ENCODE data around the gene GIMAP5. TPM values are rescaled to one million over a fixed set of nuclear protein-coding genes. Genes with fewer than 3 reads are reported as not detected.

GIMAP5 gene
- total RNA-seq, 1 experiment from 2014 or later = 0.24 TPM

DNA sequence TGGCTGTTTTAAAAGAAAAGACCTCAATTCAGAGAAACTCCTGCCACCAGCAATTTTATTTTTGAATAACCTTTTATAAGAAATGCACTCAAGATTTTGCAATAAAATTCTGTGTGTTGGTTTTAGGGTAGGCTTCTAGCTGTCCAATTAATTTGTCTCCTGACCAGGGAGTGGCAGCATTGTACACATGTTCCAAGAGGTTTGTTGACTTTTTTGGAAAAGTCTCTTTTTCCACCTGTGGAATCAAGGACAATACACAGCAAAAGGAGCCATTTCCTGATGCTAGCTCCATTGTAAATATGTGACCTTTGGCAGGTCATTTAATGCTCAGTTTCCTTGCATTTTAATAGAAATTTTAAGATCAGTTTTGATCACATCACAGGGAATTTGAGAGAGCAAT, 1.8 kb downstream of the GIMAP5 start:
- H3K36me3 Mint-ChIP-seq = no peaks in the 10 kb centered on the region
- POLR2A ChIA-PET = no interaction called here
- no peak overlapping the region for H3K4me3 Mint-ChIP-seq
- DNase-seq (ENCODE audit: low spot score) (no peak), ATAC-seq (no peak)
- H3K9me3 Mint-ChIP-seq = no peaks in the 10 kb centered on the region
- H3K4me1 Mint-ChIP-seq = peaks cover 5% of the 10 kb centered on the region; the same call in 1 of the 2 replicates
- TF ChIP-seq, protein P1, sequence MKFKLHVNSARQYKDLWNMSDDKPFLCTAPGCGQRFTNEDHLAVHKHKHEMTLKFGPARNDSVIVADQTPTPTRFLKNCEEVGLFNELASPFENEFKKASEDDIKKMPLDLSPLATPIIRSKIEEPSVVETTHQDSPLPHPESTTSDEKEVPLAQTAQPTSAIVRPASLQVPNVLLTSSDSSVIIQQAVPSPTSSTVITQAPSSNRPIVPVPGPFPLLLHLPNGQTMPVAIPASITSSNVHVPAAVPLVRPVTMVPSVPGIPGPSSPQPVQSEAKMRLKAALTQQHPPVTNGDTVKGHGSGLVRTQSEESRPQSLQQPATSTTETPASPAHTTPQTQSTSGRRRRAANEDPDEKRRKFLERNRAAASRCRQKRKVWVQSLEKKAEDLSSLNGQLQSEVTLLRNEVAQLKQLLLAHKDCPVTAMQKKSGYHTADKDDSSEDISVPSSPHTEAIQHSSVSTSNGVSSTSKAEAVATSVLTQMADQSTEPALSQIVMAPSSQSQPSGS (CRISPR knock-in tag; IDR thresholded peaks at IDR 0.05; ENCODE audit: borderline replicate concordance, low read depth) = no peak
- no peak for TF ChIP-seq CBFB (CRISPR knock-in tag; IDR thresholded peaks at IDR 0.05; ENCODE audit: low read depth)
- no peak for TF ChIP-seq ZNF232 (CRISPR knock-in tag; IDR thresholded peaks at IDR 0.05)
- TF ChIP-seq, protein P2, sequence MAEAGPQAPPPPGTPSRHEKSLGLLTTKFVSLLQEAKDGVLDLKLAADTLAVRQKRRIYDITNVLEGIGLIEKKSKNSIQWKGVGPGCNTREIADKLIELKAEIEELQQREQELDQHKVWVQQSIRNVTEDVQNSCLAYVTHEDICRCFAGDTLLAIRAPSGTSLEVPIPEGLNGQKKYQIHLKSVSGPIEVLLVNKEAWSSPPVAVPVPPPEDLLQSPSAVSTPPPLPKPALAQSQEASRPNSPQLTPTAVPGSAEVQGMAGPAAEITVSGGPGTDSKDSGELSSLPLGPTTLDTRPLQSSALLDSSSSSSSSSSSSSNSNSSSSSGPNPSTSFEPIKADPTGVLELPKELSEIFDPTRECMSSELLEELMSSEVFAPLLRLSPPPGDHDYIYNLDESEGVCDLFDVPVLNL (CRISPR knock-in tag; IDR thresholded peaks at IDR 0.05; ENCODE audit: borderline replicate concordance, low read depth) = no peak
- TF ChIP-seq ZNF671 (CRISPR knock-in tag; IDR thresholded peaks at IDR 0.05) = no peak
- no peak for TF ChIP-seq PRRX2 (CRISPR knock-in tag; IDR thresholded peaks at IDR 0.05)
- TF ChIP-seq EMX1 (CRISPR knock-in tag; IDR thresholded peaks at IDR 0.05) = no peak
- no peak for TF ChIP-seq TP53 (CRISPR knock-in tag; IDR thresholded peaks at IDR 0.05)
- TF ChIP-seq, protein P3, sequence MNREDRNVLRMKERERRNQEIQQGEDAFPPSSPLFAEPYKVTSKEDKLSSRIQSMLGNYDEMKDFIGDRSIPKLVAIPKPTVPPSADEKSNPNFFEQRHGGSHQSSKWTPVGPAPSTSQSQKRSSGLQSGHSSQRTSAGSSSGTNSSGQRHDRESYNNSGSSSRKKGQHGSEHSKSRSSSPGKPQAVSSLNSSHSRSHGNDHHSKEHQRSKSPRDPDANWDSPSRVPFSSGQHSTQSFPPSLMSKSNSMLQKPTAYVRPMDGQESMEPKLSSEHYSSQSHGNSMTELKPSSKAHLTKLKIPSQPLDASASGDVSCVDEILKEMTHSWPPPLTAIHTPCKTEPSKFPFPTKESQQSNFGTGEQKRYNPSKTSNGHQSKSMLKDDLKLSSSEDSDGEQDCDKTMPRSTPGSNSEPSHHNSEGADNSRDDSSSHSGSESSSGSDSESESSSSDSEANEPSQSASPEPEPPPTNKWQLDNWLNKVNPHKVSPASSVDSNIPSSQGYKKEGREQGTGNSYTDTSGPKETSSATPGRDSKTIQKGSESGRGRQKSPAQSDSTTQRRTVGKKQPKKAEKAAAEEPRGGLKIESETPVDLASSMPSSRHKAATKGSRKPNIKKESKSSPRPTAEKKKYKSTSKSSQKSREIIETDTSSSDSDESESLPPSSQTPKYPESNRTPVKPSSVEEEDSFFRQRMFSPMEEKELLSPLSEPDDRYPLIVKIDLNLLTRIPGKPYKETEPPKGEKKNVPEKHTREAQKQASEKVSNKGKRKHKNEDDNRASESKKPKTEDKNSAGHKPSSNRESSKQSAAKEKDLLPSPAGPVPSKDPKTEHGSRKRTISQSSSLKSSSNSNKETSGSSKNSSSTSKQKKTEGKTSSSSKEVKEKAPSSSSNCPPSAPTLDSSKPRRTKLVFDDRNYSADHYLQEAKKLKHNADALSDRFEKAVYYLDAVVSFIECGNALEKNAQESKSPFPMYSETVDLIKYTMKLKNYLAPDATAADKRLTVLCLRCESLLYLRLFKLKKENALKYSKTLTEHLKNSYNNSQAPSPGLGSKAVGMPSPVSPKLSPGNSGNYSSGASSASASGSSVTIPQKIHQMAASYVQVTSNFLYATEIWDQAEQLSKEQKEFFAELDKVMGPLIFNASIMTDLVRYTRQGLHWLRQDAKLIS (CRISPR knock-in tag; IDR thresholded peaks at IDR 0.05; ENCODE audit: borderline replicate concordance) = no peak
- no peak for TF ChIP-seq ELF4 (CRISPR knock-in tag; IDR thresholded peaks at IDR 0.05; ENCODE audit: low read depth)
- peaks cover 100% of the 10 kb centered on the region for H3K27me3 Mint-ChIP-seq (ENCODE audit: low read depth)
- CTCF ChIA-PET = interaction anchor here (1.2 to 2.1 kb wide), 2 partner anchors 15 to 290 kb away, joined by 3 to 6 read pairs; no protein-coding TSS in a partner anchor
- H3K27ac Mint-ChIP-seq = no peak overlapping the region

DNA sequence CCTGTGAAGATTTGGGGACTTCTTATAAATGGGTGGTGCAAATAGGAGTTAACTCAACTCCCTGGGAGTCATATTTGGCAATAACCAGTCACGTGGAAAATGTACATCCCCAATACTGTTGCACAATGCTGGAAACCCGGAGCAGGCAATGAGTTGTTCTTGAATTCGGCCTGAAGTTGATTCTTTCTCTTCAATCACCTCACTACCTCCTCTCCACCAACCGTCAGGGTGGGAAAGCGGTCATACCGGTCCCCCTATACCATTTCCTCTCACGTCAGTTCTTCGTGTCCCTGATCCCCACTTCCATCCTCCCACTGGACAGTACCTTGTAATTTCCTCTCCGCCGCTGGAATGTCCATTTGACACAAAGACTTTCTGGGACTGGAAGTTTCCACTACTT, 2.8 kb downstream of the GIMAP5 start:
- ATAC-seq = no peak
- Mint-ChIP-seq H3K4me3 (no peak overlapping the region), H3K4me1 (peaks cover 5% of the 10 kb centered on the region; the same call in 1 of the 2 replicates)
- no peak for TF ChIP-seq FOXP1 (CRISPR knock-in tag; IDR thresholded peaks at IDR 0.05; ENCODE audit: borderline replicate concordance)
- no peak for TF ChIP-seq JUN (CRISPR knock-in tag; IDR thresholded peaks at IDR 0.05)
- TF ChIP-seq, protein P4, sequence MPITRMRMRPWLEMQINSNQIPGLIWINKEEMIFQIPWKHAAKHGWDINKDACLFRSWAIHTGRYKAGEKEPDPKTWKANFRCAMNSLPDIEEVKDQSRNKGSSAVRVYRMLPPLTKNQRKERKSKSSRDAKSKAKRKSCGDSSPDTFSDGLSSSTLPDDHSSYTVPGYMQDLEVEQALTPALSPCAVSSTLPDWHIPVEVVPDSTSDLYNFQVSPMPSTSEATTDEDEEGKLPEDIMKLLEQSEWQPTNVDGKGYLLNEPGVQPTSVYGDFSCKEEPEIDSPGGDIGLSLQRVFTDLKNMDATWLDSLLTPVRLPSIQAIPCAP (CRISPR knock-in tag; IDR thresholded peaks at IDR 0.05) = no peak
- no peak for TF ChIP-seq EMX1 (CRISPR knock-in tag; IDR thresholded peaks at IDR 0.05)
- no peak for TF ChIP-seq NR3C1 (CRISPR knock-in tag; conservative IDR thresholded peaks at IDR 0.05; ENCODE audit: low read depth)
- TF ChIP-seq, protein P5, sequence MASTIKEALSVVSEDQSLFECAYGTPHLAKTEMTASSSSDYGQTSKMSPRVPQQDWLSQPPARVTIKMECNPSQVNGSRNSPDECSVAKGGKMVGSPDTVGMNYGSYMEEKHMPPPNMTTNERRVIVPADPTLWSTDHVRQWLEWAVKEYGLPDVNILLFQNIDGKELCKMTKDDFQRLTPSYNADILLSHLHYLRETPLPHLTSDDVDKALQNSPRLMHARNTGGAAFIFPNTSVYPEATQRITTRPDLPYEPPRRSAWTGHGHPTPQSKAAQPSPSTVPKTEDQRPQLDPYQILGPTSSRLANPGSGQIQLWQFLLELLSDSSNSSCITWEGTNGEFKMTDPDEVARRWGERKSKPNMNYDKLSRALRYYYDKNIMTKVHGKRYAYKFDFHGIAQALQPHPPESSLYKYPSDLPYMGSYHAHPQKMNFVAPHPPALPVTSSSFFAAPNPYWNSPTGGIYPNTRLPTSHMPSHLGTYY (CRISPR knock-in tag; IDR thresholded peaks at IDR 0.05) = no peak
- TF ChIP-seq NR1H2 (CRISPR knock-in tag; IDR thresholded peaks at IDR 0.05) = no peak
- TF ChIP-seq, protein P6, sequence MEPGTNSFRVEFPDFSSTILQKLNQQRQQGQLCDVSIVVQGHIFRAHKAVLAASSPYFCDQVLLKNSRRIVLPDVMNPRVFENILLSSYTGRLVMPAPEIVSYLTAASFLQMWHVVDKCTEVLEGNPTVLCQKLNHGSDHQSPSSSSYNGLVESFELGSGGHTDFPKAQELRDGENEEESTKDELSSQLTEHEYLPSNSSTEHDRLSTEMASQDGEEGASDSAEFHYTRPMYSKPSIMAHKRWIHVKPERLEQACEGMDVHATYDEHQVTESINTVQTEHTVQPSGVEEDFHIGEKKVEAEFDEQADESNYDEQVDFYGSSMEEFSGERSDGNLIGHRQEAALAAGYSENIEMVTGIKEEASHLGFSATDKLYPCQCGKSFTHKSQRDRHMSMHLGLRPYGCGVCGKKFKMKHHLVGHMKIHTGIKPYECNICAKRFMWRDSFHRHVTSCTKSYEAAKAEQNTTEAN (CRISPR knock-in tag; IDR thresholded peaks at IDR 0.05) = no peak
- TF ChIP-seq ATF1 (CRISPR knock-in tag; IDR thresholded peaks at IDR 0.05) = no peak
- TF ChIP-seq ZNF396 (CRISPR knock-in tag; IDR thresholded peaks at IDR 0.05; ENCODE audit: borderline replicate concordance) = no peak
- TF ChIP-seq, protein P7, sequence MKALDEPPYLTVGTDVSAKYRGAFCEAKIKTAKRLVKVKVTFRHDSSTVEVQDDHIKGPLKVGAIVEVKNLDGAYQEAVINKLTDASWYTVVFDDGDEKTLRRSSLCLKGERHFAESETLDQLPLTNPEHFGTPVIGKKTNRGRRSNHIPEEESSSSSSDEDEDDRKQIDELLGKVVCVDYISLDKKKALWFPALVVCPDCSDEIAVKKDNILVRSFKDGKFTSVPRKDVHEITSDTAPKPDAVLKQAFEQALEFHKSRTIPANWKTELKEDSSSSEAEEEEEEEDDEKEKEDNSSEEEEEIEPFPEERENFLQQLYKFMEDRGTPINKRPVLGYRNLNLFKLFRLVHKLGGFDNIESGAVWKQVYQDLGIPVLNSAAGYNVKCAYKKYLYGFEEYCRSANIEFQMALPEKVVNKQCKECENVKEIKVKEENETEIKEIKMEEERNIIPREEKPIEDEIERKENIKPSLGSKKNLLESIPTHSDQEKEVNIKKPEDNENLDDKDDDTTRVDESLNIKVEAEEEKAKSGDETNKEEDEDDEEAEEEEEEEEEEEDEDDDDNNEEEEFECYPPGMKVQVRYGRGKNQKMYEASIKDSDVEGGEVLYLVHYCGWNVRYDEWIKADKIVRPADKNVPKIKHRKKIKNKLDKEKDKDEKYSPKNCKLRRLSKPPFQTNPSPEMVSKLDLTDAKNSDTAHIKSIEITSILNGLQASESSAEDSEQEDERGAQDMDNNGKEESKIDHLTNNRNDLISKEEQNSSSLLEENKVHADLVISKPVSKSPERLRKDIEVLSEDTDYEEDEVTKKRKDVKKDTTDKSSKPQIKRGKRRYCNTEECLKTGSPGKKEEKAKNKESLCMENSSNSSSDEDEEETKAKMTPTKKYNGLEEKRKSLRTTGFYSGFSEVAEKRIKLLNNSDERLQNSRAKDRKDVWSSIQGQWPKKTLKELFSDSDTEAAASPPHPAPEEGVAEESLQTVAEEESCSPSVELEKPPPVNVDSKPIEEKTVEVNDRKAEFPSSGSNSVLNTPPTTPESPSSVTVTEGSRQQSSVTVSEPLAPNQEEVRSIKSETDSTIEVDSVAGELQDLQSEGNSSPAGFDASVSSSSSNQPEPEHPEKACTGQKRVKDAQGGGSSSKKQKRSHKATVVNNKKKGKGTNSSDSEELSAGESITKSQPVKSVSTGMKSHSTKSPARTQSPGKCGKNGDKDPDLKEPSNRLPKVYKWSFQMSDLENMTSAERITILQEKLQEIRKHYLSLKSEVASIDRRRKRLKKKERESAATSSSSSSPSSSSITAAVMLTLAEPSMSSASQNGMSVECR (CRISPR knock-in tag; IDR thresholded peaks at IDR 0.05; ENCODE audit: borderline replicate concordance) = no peak
- no peak for TF ChIP-seq CREB1 (CRISPR knock-in tag; IDR thresholded peaks at IDR 0.05)

More for the DNA sequence above, 2.8 kb downstream of the GIMAP5 start:
- H3K9me3 Mint-ChIP-seq = no peaks in the 10 kb centered on the region
- DNase-seq (ENCODE audit: low spot score) = no peak
- ChIA-PET POLR2A (no interaction called here), CTCF (interaction anchor here (2.1 kb wide), 1 partner anchor 291 kb away, joined by 5 read pairs; no protein-coding TSS in a partner anchor)
- H3K36me3 Mint-ChIP-seq = no peaks in the 10 kb centered on the region
- peaks cover 100% of the 10 kb centered on the region for H3K27me3 Mint-ChIP-seq (ENCODE audit: low read depth)
- no peak overlapping the region for H3K27ac Mint-ChIP-seq
